Stimulated activated CD8-positive, alpha-beta memory T cell treated with anti-CD3 and anti-CD28 coated beads, Interleukin-4, amount 100 ng/mL, for 4 hours (primary cell): ENCODE measurements around the gene ETFRF1.

Experiments used
- DNase-seq, 2 donors: peaks; one replicate each; pipeline ENCODE4 v3.0.0-alpha.2; 2020; ENCODE audit warnings: low read depth in 2 of 2, low spot score in 1 of 2

The ETFRF1 gene

GRCh38 chr12:25195056-25195971, at the start of gene ETFRF1, which contains the start of gene DNAI7:
Gene ETFRF1 (plus strand): TSS chr12:25195237. CDS start chr12:25203957, 8,720 bp downstream.
Gene DNAI7 (minus strand): TSS chr12:25195160. CDS start chr12:25195078, 82 bp downstream.
- DNase-seq, result peak; percentile 87 to 90

GRCh38 chr12:25146686-25147085, 48.4 kb upstream of the ETFRF1 start:
- no peak for DNase-seq

GRCh38 chr12:25151476-25151875, 43.6 kb upstream of the ETFRF1 start:
- DNase-seq, result no peak

- no peak for DNase-seq
Measured at GRCh38 chr12:25152055-25152454, 43.0 kb upstream of the ETFRF1 start.

- DNase-seq, result no peak
Measured at GRCh38 chr12:25155022-25155576, 39.9 kb upstream of the ETFRF1 start.

GRCh38 chr12:25156061-25156460, 39.0 kb upstream of the ETFRF1 start:
- DNase-seq, result no peak

GRCh38 chr12:25162866-25163265, 32.2 kb upstream of the ETFRF1 start:
- DNase-seq, result no peak

- DNase-seq, result no peak
Measured at GRCh38 chr12:25182765-25183164, 12.3 kb upstream of the ETFRF1 start.

GRCh38 chr12:25184132-25184531, 10.9 kb upstream of the ETFRF1 start:
- DNase-seq, result no peak

GRCh38 chr12:25186038-25186787, 8.8 kb upstream of the ETFRF1 start:
- DNase-seq, result no peak

GRCh38 chr12:25186788-25187402, 8.1 kb upstream of the ETFRF1 start:
- DNase-seq, result no peak

GRCh38 chr12:25187781-25188180, 7.3 kb upstream of the ETFRF1 start:
- no peak for DNase-seq

- DNase-seq, result no peak
Measured at GRCh38 chr12:25189656-25190055, 5.4 kb upstream of the ETFRF1 start.

- DNase-seq, result no peak
Measured at GRCh38 chr12:25190793-25191192, 4.2 kb upstream of the ETFRF1 start.

- DNase-seq, result no peak
Measured at GRCh38 chr12:25194214-25194613, 823 bp upstream of the ETFRF1 start.

GRCh38 chr12:25194722-25195055, 348 bp upstream of the ETFRF1 start:
- DNase-seq, result no peak

GRCh38 chr12:25197608-25198007, 2.6 kb downstream of the ETFRF1 start:
- DNase-seq, result no peak

- no peak for DNase-seq
Measured at GRCh38 chr12:25200703-25201102, 5.7 kb downstream of the ETFRF1 start.

- no peak for DNase-seq
Measured at GRCh38 chr12:25202137-25202536, 7.1 kb downstream of the ETFRF1 start.

- no peak for DNase-seq
Measured at GRCh38 chr12:25207411-25207810, 12.4 kb downstream of the ETFRF1 start.

- no peak for DNase-seq
Measured at GRCh38 chr12:25207846-25208245, 12.8 kb downstream of the ETFRF1 start.
